Hematopoietic multipotent progenitor cell treated with erythropoietin and hydrocortisone succinate and interleukin-3 and kit ligand, for 17 days (in vitro differentiated cells): ENCODE results near the gene MYO9A.
"Not testable (repeated sequence)": the region's sequence is repeated elsewhere in the genome, so short reads cannot be mapped to it uniquely, and the experiment has no call there.

Experiments
- DNase-seq: peaks from one replicate; pipeline ENCODE4 v3.0.0-alpha.2; 2015; ENCODE audit warnings: low spot score

MYO9A gene

GRCh38 chr15:72037321-72037720 is 80.6 kb downstream of the MYO9A start:
- DNase-seq: no peak

- DNase-seq: no peak
Measured at GRCh38 chr15:72034859-72035650, 82.9 kb downstream of the MYO9A start.

GRCh38 chr15:72034351-72034750 is 83.6 kb downstream of the MYO9A start:
- DNase-seq: no peak

- no peak for DNase-seq
Measured at GRCh38 chr15:72033711-72034110, 84.2 kb downstream of the MYO9A start.

- no peak for DNase-seq
Measured at GRCh38 chr15:72033285-72033684, 84.7 kb downstream of the MYO9A start.

GRCh38 chr15:72021604-72022003 is 96.3 kb downstream of the MYO9A start:
- no peak for DNase-seq

- no peak for DNase-seq
Measured at GRCh38 chr15:72020799-72021198, 97.2 kb downstream of the MYO9A start.

- not testable (repeated sequence) for DNase-seq
Measured at GRCh38 chr15:72014555-72014954, 103.4 kb downstream of the MYO9A start.

GRCh38 chr15:72013703-72014102 is 104.2 kb downstream of the MYO9A start:
- DNase-seq: no peak

- DNase-seq: no peak
Measured at GRCh38 chr15:72011302-72011942, 106.5 kb downstream of the MYO9A start.

- DNase-seq: no peak
Measured at GRCh38 chr15:72009222-72009621, 108.7 kb downstream of the MYO9A start.

- DNase-seq: no peak
Measured at GRCh38 chr15:72006382-72006781, 111.6 kb downstream of the MYO9A start.

GRCh38 chr15:72005483-72005882 is 112.5 kb downstream of the MYO9A start:
- DNase-seq: no peak

- no peak for DNase-seq
Measured at GRCh38 chr15:71999807-72000206, 118.1 kb downstream of the MYO9A start.

- not testable (repeated sequence) for DNase-seq
Measured at GRCh38 chr15:71998717-71999116, 119.2 kb downstream of the MYO9A start.

- DNase-seq: no peak
Measured at GRCh38 chr15:71997691-71998090, 120.3 kb downstream of the MYO9A start.

GRCh38 chr15:71975816-71976150 is 142.2 kb downstream of the MYO9A start:
- DNase-seq: no peak

- no peak for DNase-seq
Measured at GRCh38 chr15:71974211-71974610, 143.7 kb downstream of the MYO9A start.

- no peak for DNase-seq
Measured at GRCh38 chr15:71973366-71973765, 144.6 kb downstream of the MYO9A start.

GRCh38 chr15:71971905-71972304 is 146.0 kb downstream of the MYO9A start:
- DNase-seq: no peak

GRCh38 chr15:71970435-71970834 is 147.5 kb downstream of the MYO9A start:
- no peak for DNase-seq

GRCh38 chr15:71962537-71962936 is 155.4 kb downstream of the MYO9A start:
- DNase-seq: no peak

- DNase-seq: no peak
Measured at GRCh38 chr15:71957026-71957425, 160.9 kb downstream of the MYO9A start.

- DNase-seq: no peak
Measured at GRCh38 chr15:71951134-71951533, 166.8 kb downstream of the MYO9A start.
